ENCODE results near the gene MYL4. TPM values are rescaled to one million over a fixed set of nuclear protein-coding genes. Genes with fewer than 3 reads are reported as not detected.
"Not testable (repeated sequence)": the region's sequence is repeated elsewhere in the genome, so short reads cannot be mapped to it uniquely, and the experiment has no call there.

MYL4 gene
- total and polyA plus RNA-seq, 4 donors: 0.49 to 9.0 (median 0.56) TPM

GRCh38 chr17:47165137-47165536, 44.0 kb upstream of the MYL4 start:
- DNase-seq (no peak), ATAC-seq (ENCODE audit: insufficient read depth, low FRiP score) (no peak)
- 85 to 86% methylated on average over 2 of the region's 2 CpGs for WGBS, 2 donors
- H3K36me3 ChIP-seq (ENCODE audit: control insufficient read depth in 4 of 4, insufficient read depth in 4 of 4, low read length in 4 of 4): peaks cover 2 to 36% (median 20%) of the 10 kb centered on the region in 4 donors
- H3K9ac ChIP-seq (ENCODE audit: insufficient read depth in 1 of 2, low read length in 2 of 2): no peak overlapping the region
- H3K27me3 ChIP-seq (ENCODE audit: control insufficient read depth in 3 of 3, insufficient read depth in 3 of 3, low read length in 2 of 3): no peaks in the 10 kb centered on the region
- H3K4me3 ChIP-seq: no peak overlapping the region
- no peak for TF ChIP-seq CTCF (IDR thresholded peaks at IDR 0.05; ENCODE audit: control extremely low read depth, extremely low read depth)
- no peaks in the 10 kb centered on the region for H3K9me3 ChIP-seq (ENCODE audit: control insufficient read depth in 4 of 4, insufficient read depth in 3 of 4, low read length in 3 of 4)
- H3K4me1 ChIP-seq (ENCODE audit: control insufficient read depth in 5 of 5, insufficient read depth in 5 of 5, low read length in 5 of 5): no peaks in the 10 kb centered on the region
- H3K27ac ChIP-seq (ENCODE audit: low read depth in 1 of 2, low read length in 1 of 2): no peak overlapping the region

- not testable (repeated sequence) for H3K4me3 ChIP-seq; H3K4me1 ChIP-seq (ENCODE audit: control insufficient read depth in 5 of 5, insufficient read depth in 5 of 5, low read length in 5 of 5); H3K27ac ChIP-seq (ENCODE audit: low read depth in 1 of 2, low read length in 1 of 2); H3K27me3 ChIP-seq (ENCODE audit: control insufficient read depth in 3 of 3, insufficient read depth in 3 of 3, low read length in 2 of 3); ATAC-seq (ENCODE audit: insufficient read depth, low FRiP score); H3K9me3 ChIP-seq (ENCODE audit: control insufficient read depth in 4 of 4, insufficient read depth in 3 of 4, low read length in 3 of 4); H3K9ac ChIP-seq (ENCODE audit: insufficient read depth in 1 of 2, low read length in 2 of 2); DNase-seq
- WGBS, 2 donors: 95 to 96% methylated on average over 5 of the region's 5 CpGs
- peaks cover 2 to 29% (median 16%) of the 10 kb centered on the region in 4 donors for H3K36me3 ChIP-seq (ENCODE audit: control insufficient read depth in 4 of 4, insufficient read depth in 4 of 4, low read length in 4 of 4)
Observed at GRCh38 chr17:47166854-47167253, 42.3 kb upstream of the MYL4 start.

GRCh38 chr17:47168896-47169295, 40.3 kb upstream of the MYL4 start:
- WGBS, 2 donors: 87 to 98% methylated on average over 4 of the region's 4 CpGs
- not testable (repeated sequence) for H3K4me1 ChIP-seq (ENCODE audit: control insufficient read depth in 5 of 5, insufficient read depth in 5 of 5, low read length in 5 of 5); H3K4me3 ChIP-seq; H3K9me3 ChIP-seq (ENCODE audit: control insufficient read depth in 4 of 4, insufficient read depth in 3 of 4, low read length in 3 of 4); H3K9ac ChIP-seq (ENCODE audit: insufficient read depth in 1 of 2, low read length in 2 of 2); DNase-seq; H3K27me3 ChIP-seq (ENCODE audit: control insufficient read depth in 3 of 3, insufficient read depth in 3 of 3, low read length in 2 of 3); H3K27ac ChIP-seq (ENCODE audit: low read depth in 1 of 2, low read length in 1 of 2); ATAC-seq (ENCODE audit: insufficient read depth, low FRiP score)
- H3K36me3 ChIP-seq (ENCODE audit: control insufficient read depth in 4 of 4, insufficient read depth in 4 of 4, low read length in 4 of 4): peaks cover 2 to 29% (median 16%) of the 10 kb centered on the region in 4 donors

GRCh38 chr17:47170710-47171109, 38.4 kb upstream of the MYL4 start:
- no peaks in the 10 kb centered on the region for H3K9me3 ChIP-seq (ENCODE audit: control insufficient read depth in 4 of 4, insufficient read depth in 3 of 4, low read length in 3 of 4)
- ATAC-seq (ENCODE audit: insufficient read depth, low FRiP score) (no peak), DNase-seq (no peak)
- no peak overlapping the region for H3K4me3 ChIP-seq
- H3K36me3 ChIP-seq (ENCODE audit: control insufficient read depth in 4 of 4, insufficient read depth in 4 of 4, low read length in 4 of 4): peaks cover 4 to 26% (median 14%) of the 10 kb centered on the region in 4 donors
- TF ChIP-seq CTCF (IDR thresholded peaks at IDR 0.05; ENCODE audit: control extremely low read depth, extremely low read depth): no peak
- peaks cover 0 to 4% (median 0%) of the 10 kb centered on the region in 5 donors for H3K4me1 ChIP-seq (ENCODE audit: control insufficient read depth in 5 of 5, insufficient read depth in 5 of 5, low read length in 5 of 5)
- no peaks in the 10 kb centered on the region for H3K27me3 ChIP-seq (ENCODE audit: control insufficient read depth in 3 of 3, insufficient read depth in 3 of 3, low read length in 2 of 3)
- WGBS, 2 donors: 95 to 97% methylated on average over 4 of the region's 4 CpGs
- H3K27ac ChIP-seq (ENCODE audit: low read depth in 1 of 2, low read length in 1 of 2): no peak overlapping the region
- H3K9ac ChIP-seq (ENCODE audit: insufficient read depth in 1 of 2, low read length in 2 of 2): no peak overlapping the region

Measured in lung (tissue), 12 donors.